ENCODE data around the gene WDR17. TPM values are rescaled to one million over a fixed set of nuclear protein-coding genes. Genes with fewer than 3 reads are reported as not detected.

Gene WDR17
- total and polyA plus RNA-seq, 4 donors, result 0.38 to 3.3 (median 2.9) TPM

- intact Hi-C loops (cut with DNase I), result loop anchor here in 1 of 2 donors (10.0 kb wide), 1 partner anchor 89 kb away; no protein-coding TSS in a partner anchor
- no peaks in the 10 kb centered on the region for H3K36me3 ChIP-seq (ENCODE audit: control insufficient read depth in 1 of 2, insufficient read depth in 2 of 2, low read length in 1 of 2)
- WGBS, 2 donors, result 60 to 66% methylated on average over 4 of the region's 4 CpGs
- no peak overlapping the region for H3K27ac ChIP-seq (ENCODE audit: low read depth in 1 of 2, low read length in 2 of 2)
- H3K4me3 ChIP-seq (ENCODE audit: low read length in 2 of 2), result no peak overlapping the region
- H3K9me3 ChIP-seq (ENCODE audit: control insufficient read depth, low read length), result no peaks in the 10 kb centered on the region
- DNase-seq, result no peak
- H3K27me3 ChIP-seq (ENCODE audit: control insufficient read depth in 1 of 2, insufficient read depth in 2 of 2, low read length in 1 of 2), result no peaks in the 10 kb centered on the region
- no peaks in the 10 kb centered on the region for H3K4me1 ChIP-seq (ENCODE audit: control insufficient read depth in 1 of 2, insufficient read depth in 2 of 2, low read length in 2 of 2)
- ATAC-seq (ENCODE audit: low FRiP score), result no peak
Observed at GRCh38 chr4:176123710-176124407, 58.2 kb downstream of the WDR17 start.

- no peaks in the 10 kb centered on the region for H3K27me3 ChIP-seq (ENCODE audit: control insufficient read depth in 1 of 2, insufficient read depth in 2 of 2, low read length in 1 of 2)
- intact Hi-C loops (cut with DNase I), result loop anchor here in 1 of 2 donors (10.0 kb wide), 1 partner anchor 90 kb away; no protein-coding TSS in a partner anchor
- no peaks in the 10 kb centered on the region for H3K36me3 ChIP-seq (ENCODE audit: control insufficient read depth in 1 of 2, insufficient read depth in 2 of 2, low read length in 1 of 2)
- H3K27ac ChIP-seq (ENCODE audit: low read depth in 1 of 2, low read length in 2 of 2), result no peak overlapping the region
- H3K4me3 ChIP-seq (ENCODE audit: low read length in 2 of 2), result no peak overlapping the region
- no peak for ATAC-seq (ENCODE audit: low FRiP score)
- no peaks in the 10 kb centered on the region for H3K9me3 ChIP-seq (ENCODE audit: control insufficient read depth, low read length)
- DNase-seq, result no peak
- 92 to 95% methylated on average over 4 of the region's 4 CpGs for WGBS, 2 donors
- no peaks in the 10 kb centered on the region for H3K4me1 ChIP-seq (ENCODE audit: control insufficient read depth in 1 of 2, insufficient read depth in 2 of 2, low read length in 2 of 2)
Observed at GRCh38 chr4:176125063-176125462, 59.4 kb downstream of the WDR17 start.

GRCh38 chr4:176134670-176135069 is 69.0 kb downstream of the WDR17 start:
- Histone ChIP-seq H3K27me3 (ENCODE audit: control insufficient read depth in 1 of 2, insufficient read depth in 2 of 2, low read length in 1 of 2) (no peaks in the 10 kb centered on the region), H3K36me3 (ENCODE audit: control insufficient read depth in 1 of 2, insufficient read depth in 2 of 2, low read length in 1 of 2) (no peaks in the 10 kb centered on the region), H3K4me1 (ENCODE audit: control insufficient read depth in 1 of 2, insufficient read depth in 2 of 2, low read length in 2 of 2) (no peaks in the 10 kb centered on the region), H3K27ac (ENCODE audit: low read depth in 1 of 2, low read length in 2 of 2) (no peak overlapping the region), H3K9me3 (ENCODE audit: control insufficient read depth, low read length) (no peaks in the 10 kb centered on the region), H3K4me3 (ENCODE audit: low read length in 2 of 2) (no peak overlapping the region)
- ATAC-seq (ENCODE audit: low FRiP score), result no peak
- WGBS, 2 donors, result 73 to 78% methylated on average over 2 of the region's 2 CpGs
- no peak for DNase-seq
- intact Hi-C loops (cut with DNase I), result no loop called here

GRCh38 chr4:176137631-176138030 is 72.0 kb downstream of the WDR17 start:
- no peak overlapping the region for H3K27ac ChIP-seq (ENCODE audit: low read depth in 1 of 2, low read length in 2 of 2)
- DNase-seq (no peak), ATAC-seq (ENCODE audit: low FRiP score) (no peak)
- H3K4me1 ChIP-seq (ENCODE audit: control insufficient read depth in 1 of 2, insufficient read depth in 2 of 2, low read length in 2 of 2), result no peaks in the 10 kb centered on the region
- H3K36me3 ChIP-seq (ENCODE audit: control insufficient read depth in 1 of 2, insufficient read depth in 2 of 2, low read length in 1 of 2), result no peaks in the 10 kb centered on the region
- intact Hi-C loops (cut with DNase I), result no loop called here
- H3K4me3 ChIP-seq (ENCODE audit: low read length in 2 of 2), result no peak overlapping the region
- H3K27me3 ChIP-seq (ENCODE audit: control insufficient read depth in 1 of 2, insufficient read depth in 2 of 2, low read length in 1 of 2), result no peaks in the 10 kb centered on the region
- no peaks in the 10 kb centered on the region for H3K9me3 ChIP-seq (ENCODE audit: control insufficient read depth, low read length)

- no peak overlapping the region for H3K4me3 ChIP-seq (ENCODE audit: low read length in 2 of 2)
- no peaks in the 10 kb centered on the region for H3K9me3 ChIP-seq (ENCODE audit: control insufficient read depth, low read length)
- intact Hi-C loops (cut with DNase I), result no loop called here
- no peak for DNase-seq
- no peaks in the 10 kb centered on the region for H3K36me3 ChIP-seq (ENCODE audit: control insufficient read depth in 1 of 2, insufficient read depth in 2 of 2, low read length in 1 of 2)
- ATAC-seq (ENCODE audit: low FRiP score), result no peak
- no peaks in the 10 kb centered on the region for H3K27me3 ChIP-seq (ENCODE audit: control insufficient read depth in 1 of 2, insufficient read depth in 2 of 2, low read length in 1 of 2)
- H3K27ac ChIP-seq (ENCODE audit: low read depth in 1 of 2, low read length in 2 of 2), result no peak overlapping the region
- H3K4me1 ChIP-seq (ENCODE audit: control insufficient read depth in 1 of 2, insufficient read depth in 2 of 2, low read length in 2 of 2), result no peaks in the 10 kb centered on the region
Observed at GRCh38 chr4:176139518-176139917, 73.9 kb downstream of the WDR17 start.

- 34 to 41% methylated on average over 2 of the region's 2 CpGs for WGBS, 2 donors
- ATAC-seq (ENCODE audit: low FRiP score), result no peak
- Histone ChIP-seq H3K36me3 (ENCODE audit: control insufficient read depth in 1 of 2, insufficient read depth in 2 of 2, low read length in 1 of 2) (no peaks in the 10 kb centered on the region), H3K9me3 (ENCODE audit: control insufficient read depth, low read length) (no peaks in the 10 kb centered on the region), H3K27me3 (ENCODE audit: control insufficient read depth in 1 of 2, insufficient read depth in 2 of 2, low read length in 1 of 2) (no peaks in the 10 kb centered on the region), H3K4me1 (ENCODE audit: control insufficient read depth in 1 of 2, insufficient read depth in 2 of 2, low read length in 2 of 2) (no peaks in the 10 kb centered on the region), H3K4me3 (ENCODE audit: low read length in 2 of 2) (no peak overlapping the region), H3K27ac (ENCODE audit: low read depth in 1 of 2, low read length in 2 of 2) (no peak overlapping the region)
- intact Hi-C loops (cut with DNase I), result no loop called here
- DNase-seq, result no peak
Observed at GRCh38 chr4:176142253-176142652, 76.6 kb downstream of the WDR17 start.

GRCh38 chr4:176149680-176150355 is 84.2 kb downstream of the WDR17 start:
- 60 to 62% methylated on average over 3 of the region's 3 CpGs for WGBS, 2 donors
- Histone ChIP-seq H3K36me3 (ENCODE audit: control insufficient read depth in 1 of 2, insufficient read depth in 2 of 2, low read length in 1 of 2) (no peaks in the 10 kb centered on the region), H3K27me3 (ENCODE audit: control insufficient read depth in 1 of 2, insufficient read depth in 2 of 2, low read length in 1 of 2) (no peaks in the 10 kb centered on the region), H3K4me3 (ENCODE audit: low read length in 2 of 2) (no peak overlapping the region), H3K9me3 (ENCODE audit: control insufficient read depth, low read length) (no peaks in the 10 kb centered on the region), H3K4me1 (ENCODE audit: control insufficient read depth in 1 of 2, insufficient read depth in 2 of 2, low read length in 2 of 2) (no peaks in the 10 kb centered on the region), H3K27ac (ENCODE audit: low read depth in 1 of 2, low read length in 2 of 2) (no peak overlapping the region)
- DNase-seq (no peak), ATAC-seq (ENCODE audit: low FRiP score) (no peak)
- intact Hi-C loops (cut with DNase I), result loop anchor here (2.0 to 5.0 kb wide), 4 partner anchors 122 to 191 kb away; no protein-coding TSS in a partner anchor

- Histone ChIP-seq H3K27me3 (ENCODE audit: control insufficient read depth in 1 of 2, insufficient read depth in 2 of 2, low read length in 1 of 2) (no peaks in the 10 kb centered on the region), H3K27ac (ENCODE audit: low read depth in 1 of 2, low read length in 2 of 2) (no peak overlapping the region), H3K9me3 (ENCODE audit: control insufficient read depth, low read length) (no peaks in the 10 kb centered on the region), H3K36me3 (ENCODE audit: control insufficient read depth in 1 of 2, insufficient read depth in 2 of 2, low read length in 1 of 2) (no peaks in the 10 kb centered on the region), H3K4me3 (ENCODE audit: low read length in 2 of 2) (no peak overlapping the region), H3K4me1 (ENCODE audit: control insufficient read depth in 1 of 2, insufficient read depth in 2 of 2, low read length in 2 of 2) (no peaks in the 10 kb centered on the region)
- ATAC-seq (ENCODE audit: low FRiP score) (no peak), DNase-seq (no peak)
- intact Hi-C loops (cut with DNase I), result loop anchor here (2.0 to 5.0 kb wide), 4 partner anchors 122 to 190 kb away; no protein-coding TSS in a partner anchor
Observed at GRCh38 chr4:176150356-176150682, 84.7 kb downstream of the WDR17 start.

- WGBS, 2 donors, result 69 to 76% methylated on average over 2 of the region's 2 CpGs
- no peak for DNase-seq
- Histone ChIP-seq H3K27me3 (ENCODE audit: control insufficient read depth in 1 of 2, insufficient read depth in 2 of 2, low read length in 1 of 2) (no peaks in the 10 kb centered on the region), H3K27ac (ENCODE audit: low read depth in 1 of 2, low read length in 2 of 2) (no peak overlapping the region), H3K4me1 (ENCODE audit: control insufficient read depth in 1 of 2, insufficient read depth in 2 of 2, low read length in 2 of 2) (no peaks in the 10 kb centered on the region), H3K36me3 (ENCODE audit: control insufficient read depth in 1 of 2, insufficient read depth in 2 of 2, low read length in 1 of 2) (no peaks in the 10 kb centered on the region), H3K4me3 (ENCODE audit: low read length in 2 of 2) (no peak overlapping the region), H3K9me3 (ENCODE audit: control insufficient read depth, low read length) (no peaks in the 10 kb centered on the region)
- intact Hi-C loops (cut with DNase I), result loop anchor here (2.0 to 5.0 kb wide), 4 partner anchors 122 to 190 kb away; no protein-coding TSS in a partner anchor
- ATAC-seq (ENCODE audit: low FRiP score), result no peak
Observed at GRCh38 chr4:176150704-176151103, 85.1 kb downstream of the WDR17 start.
